HepG2 (cell line): ENCODE results near the gene MAB21L4. TPM values are rescaled to one million over a fixed set of nuclear protein-coding genes. Genes with fewer than 3 reads are reported as not detected.

ENCODE experiments used
- CENPX ChIP-seq: sonication (generic); formaldehyde crosslinking; IDR thresholded peaks from 2 replicates; pipeline ENCODE4 v1.9.0; 2021; ENCODE audit warnings: mild to moderate bottlenecking, missing genetic modification reagents, moderate library complexity
- ISL2 ChIP-seq: sonication (generic); formaldehyde crosslinking; IDR thresholded peaks from 2 replicates; pipeline ENCODE4 v1.5.0; 2020; ENCODE audit warnings: missing genetic modification reagents
- RFX5 ChIP-seq: IDR thresholded peaks from 2 replicates; pipeline ENCODE4 v1.6.1; 2011; ENCODE audit warnings: low read depth, low read length, improper control_type of control experiment
- SAP130 ChIP-seq: IDR thresholded peaks from 2 replicates; pipeline ENCODE4 v1.6.1; 2016; ENCODE audit warnings: low read depth
- ZBTB7A ChIP-seq: sonication (generic); formaldehyde crosslinking; IDR thresholded peaks from 2 replicates; pipeline ENCODE4 v1.8.0; 2022; ENCODE audit warnings: mild to moderate bottlenecking, missing genetic modification reagents
- ZMYM3 ChIP-seq: sonication (generic); formaldehyde crosslinking; IDR thresholded peaks from 2 replicates; pipeline ENCODE4 v1.5.1; 2020; ENCODE audit warnings: mild to moderate bottlenecking, missing genetic modification reagents
- ZNF136 ChIP-seq: sonication (generic); formaldehyde crosslinking; IDR thresholded peaks from 2 replicates; pipeline ENCODE4 v1.8.1; 2022; ENCODE audit warnings: low read depth, mild to moderate bottlenecking, moderate library complexity, missing genetic modification reagents
- ZNF234 ChIP-seq: sonication (generic); formaldehyde crosslinking; conservative IDR thresholded peaks from 2 replicates; pipeline ENCODE4 v1.5.1; 2020; ENCODE audit warnings: mild to moderate bottlenecking, missing genetic modification reagents
- ZNF296 ChIP-seq: sonication (generic); formaldehyde crosslinking; conservative IDR thresholded peaks from 2 replicates; pipeline ENCODE4 v1.5.0; 2020; ENCODE audit warnings: mild to moderate bottlenecking, missing genetic modification reagents
- ZNF451 ChIP-seq: sonication (generic); formaldehyde crosslinking; IDR thresholded peaks from 2 replicates; pipeline ENCODE4 v1.5.0; 2020; ENCODE audit warnings: mild to moderate bottlenecking, missing genetic modification reagents
- ZNF562 ChIP-seq: sonication (generic); formaldehyde crosslinking; IDR thresholded peaks from 2 replicates; pipeline ENCODE4 v1.8.0; 2022; ENCODE audit warnings: missing genetic modification reagents, borderline replicate concordance
- ZNF687 ChIP-seq: sonication (generic); formaldehyde crosslinking; IDR thresholded peaks from 2 replicates; pipeline ENCODE4 v1.5.1; 2020; ENCODE audit warnings: mild to moderate bottlenecking, missing genetic modification reagents, moderate library complexity
- ZNF777 ChIP-seq: sonication (generic); formaldehyde crosslinking; IDR thresholded peaks from 2 replicates; pipeline ENCODE4 v1.4.0; 2020; ENCODE audit warnings: missing genetic modification reagents
- polyA plus RNA-seq, 8 experiments: library from polyadenylated mRNA; depleted of rRNA in 3 of 8; stranded (reverse) in 7 of 8; unstranded in 1 of 8; fragments of >200 nt; fragmentation: Illumina TruSeq in 4 of 8; extraction: Trizol in 4 of 8; gene quantifications; 2 replicates each; pipeline versions ENCODE4 v1.2.1 to v1.2.3, GENCODE V29; 2011 to 2016; ENCODE audit warnings: low read depth in 4 of 8, missing spikeins in 1 of 8, mixed read lengths in 1 of 8; ENCODE audit not compliant: insufficient read depth in 1 of 8
- total RNA-seq, 5 experiments: library from RNA; depleted of rRNA; stranded (reverse); fragments of >200 nt; fragmentation: Illumina TruSeq; extraction: Trizol; gene quantifications; 2 replicates each; pipeline ENCODE4 v1.2.3, GENCODE V29; 2016; ENCODE audit warnings: low read depth in 1 of 5
- TF ChIP-seq, protein P1 (sequence below): sonication (generic); formaldehyde crosslinking; IDR thresholded peaks from 2 replicates; pipeline ENCODE4 v1.5.1; 2020; ENCODE audit warnings: mild to moderate bottlenecking, missing genetic modification reagents, moderate library complexity
- TF ChIP-seq, protein P2 (sequence below), 2 experiments: sonication (generic) in 1 of 2; formaldehyde crosslinking in 1 of 2; IDR thresholded peaks; 2 replicates each; pipeline versions ENCODE4 v1.5.1 to v1.6.1; 2011 to 2020; ENCODE audit warnings: borderline replicate concordance in 1 of 2, low read depth in 1 of 2, low read length in 1 of 2, mild to moderate bottlenecking in 1 of 2, missing genetic modification reagents in 1 of 2, moderate library complexity in 1 of 2
- TF ChIP-seq, protein P3 (sequence below): sonication (generic); formaldehyde crosslinking; IDR thresholded peaks from 2 replicates; pipeline ENCODE4 v1.4.0; 2020; ENCODE audit warnings: mild to moderate bottlenecking, missing genetic modification reagents

Gene MAB21L4
- total and polyA plus RNA-seq, 2 of the 13 experiments (the other 11 are each of a cell fraction or from before 2014, with no cell fraction given): 3.0 to 14.0 TPM

- TF ChIP-seq ZNF234 (CRISPR knock-in tag): no peak
- peak; percentile 97 for TF ChIP-seq ZBTB7A (CRISPR knock-in tag)
- peak; percentile 96; the same call in 1 of the 2 replicates for TF ChIP-seq ZNF451
- peak; percentile 90; the same call in 1 of the 2 replicates for TF ChIP-seq ZNF136
- peak; percentile 100 for TF ChIP-seq ZNF687 (CRISPR knock-in tag)
- peak; percentile 84 for TF ChIP-seq ISL2 (CRISPR knock-in tag)
- TF ChIP-seq, protein P1, sequence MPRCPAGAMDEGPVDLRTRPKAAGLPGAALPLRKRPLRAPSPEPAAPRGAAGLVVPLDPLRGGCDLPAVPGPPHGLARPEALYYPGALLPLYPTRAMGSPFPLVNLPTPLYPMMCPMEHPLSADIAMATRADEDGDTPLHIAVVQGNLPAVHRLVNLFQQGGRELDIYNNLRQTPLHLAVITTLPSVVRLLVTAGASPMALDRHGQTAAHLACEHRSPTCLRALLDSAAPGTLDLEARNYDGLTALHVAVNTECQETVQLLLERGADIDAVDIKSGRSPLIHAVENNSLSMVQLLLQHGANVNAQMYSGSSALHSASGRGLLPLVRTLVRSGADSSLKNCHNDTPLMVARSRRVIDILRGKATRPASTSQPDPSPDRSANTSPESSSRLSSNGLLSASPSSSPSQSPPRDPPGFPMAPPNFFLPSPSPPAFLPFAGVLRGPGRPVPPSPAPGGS (CRISPR knock-in tag): peak; percentile 76
- TF ChIP-seq, protein P2, sequence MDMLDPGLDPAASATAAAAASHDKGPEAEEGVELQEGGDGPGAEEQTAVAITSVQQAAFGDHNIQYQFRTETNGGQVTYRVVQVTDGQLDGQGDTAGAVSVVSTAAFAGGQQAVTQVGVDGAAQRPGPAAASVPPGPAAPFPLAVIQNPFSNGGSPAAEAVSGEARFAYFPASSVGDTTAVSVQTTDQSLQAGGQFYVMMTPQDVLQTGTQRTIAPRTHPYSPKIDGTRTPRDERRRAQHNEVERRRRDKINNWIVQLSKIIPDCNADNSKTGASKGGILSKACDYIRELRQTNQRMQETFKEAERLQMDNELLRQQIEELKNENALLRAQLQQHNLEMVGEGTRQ (IDR thresholded peaks at IDR 0.05; ENCODE audit: low read depth, low read length): no peak
- TF ChIP-seq, protein P2 (CRISPR knock-in tag; IDR thresholded peaks at IDR 0.05; ENCODE audit: borderline replicate concordance): no peak
- peak; percentile 99 for TF ChIP-seq ZNF296 (CRISPR knock-in tag)
- TF ChIP-seq, protein P3, sequence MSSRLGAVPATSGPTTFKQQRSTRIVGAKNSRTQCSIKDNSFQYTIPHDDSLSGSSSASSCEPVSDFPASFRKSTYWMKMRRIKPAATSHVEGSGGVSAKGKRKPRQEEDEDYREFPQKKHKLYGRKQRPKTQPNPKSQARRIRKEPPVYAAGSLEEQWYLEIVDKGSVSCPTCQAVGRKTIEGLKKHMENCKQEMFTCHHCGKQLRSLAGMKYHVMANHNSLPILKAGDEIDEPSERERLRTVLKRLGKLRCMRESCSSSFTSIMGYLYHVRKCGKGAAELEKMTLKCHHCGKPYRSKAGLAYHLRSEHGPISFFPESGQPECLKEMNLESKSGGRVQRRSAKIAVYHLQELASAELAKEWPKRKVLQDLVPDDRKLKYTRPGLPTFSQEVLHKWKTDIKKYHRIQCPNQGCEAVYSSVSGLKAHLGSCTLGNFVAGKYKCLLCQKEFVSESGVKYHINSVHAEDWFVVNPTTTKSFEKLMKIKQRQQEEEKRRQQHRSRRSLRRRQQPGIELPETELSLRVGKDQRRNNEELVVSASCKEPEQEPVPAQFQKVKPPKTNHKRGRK (CRISPR knock-in tag): peak; percentile 76; the same call in 1 of the 2 replicates
- no peak for TF ChIP-seq ZNF562 (CRISPR knock-in tag)
- TF ChIP-seq CENPX (CRISPR knock-in tag): no peak
- TF ChIP-seq RFX5: 0 out of 2 replicates have a peak, but pooled peaks have one; percentile 15
- TF ChIP-seq ZNF777: no peak
- TF ChIP-seq SAP130 (CRISPR knock-in tag): peak; percentile 94
- peak; percentile 89 for TF ChIP-seq ZMYM3 (CRISPR knock-in tag)
These were observed 21.9 kb downstream of the MAB21L4 start (continued) for GRCh38 chr2:240873805-240874714.
